Sigmoid colon (tissue), 4 donors: ENCODE data around the gene CST2.

ENCODE experiments used
- CTCF ChIP-seq, 4 experiments: fragments of 450-650 bp in 3 of 4; fragments of 200-600 bp in 1 of 4; IDR thresholded peaks; one replicate each; pipeline ENCODE4 v1.5.1; 2016 to 2019; ENCODE audit warnings: antibody characterized with exemption in 4 of 4, mild to moderate bottlenecking in 3 of 4, moderate library complexity in 2 of 4
- POLR2A ChIP-seq, 2 donors: fragments of 450-650 bp; IDR thresholded peaks; one replicate each; pipeline ENCODE4 v1.6.1; 2016; ENCODE audit warnings: antibody characterized with exemption in 2 of 2, mild to moderate bottlenecking in 2 of 2, moderate library complexity in 2 of 2
- POLR2AphosphoS5 ChIP-seq, 4 donors: sonication (generic); formaldehyde crosslinking; IDR thresholded peaks; one replicate each; pipeline ENCODE4 v1.6.1; 2017; ENCODE audit warnings: antibody characterized with exemption in 4 of 4

DNA sequence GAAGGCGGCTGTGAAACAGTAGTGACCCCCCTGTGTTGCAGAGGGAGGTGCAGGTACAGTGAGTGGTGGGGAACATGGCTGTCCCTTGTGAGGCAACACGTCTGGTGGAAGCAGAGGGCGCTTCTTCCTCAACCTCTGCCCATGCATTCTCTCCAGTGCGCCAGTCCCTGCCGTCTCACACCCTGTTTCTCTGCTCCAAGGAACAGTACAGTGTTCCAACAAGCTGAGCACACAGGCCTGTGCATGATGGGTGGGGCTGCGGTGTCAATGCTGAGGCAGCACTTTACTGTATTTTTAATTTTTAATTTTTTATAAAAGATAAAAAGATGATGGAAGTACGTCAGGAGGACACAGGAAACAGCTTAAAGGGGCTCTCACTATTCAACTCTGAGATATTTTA, 32.5 kb downstream of the CST2 start:
- no peak for TF ChIP-seq POLR2A (IDR thresholded peaks at IDR 0.05)
- TF ChIP-seq CTCF (IDR thresholded peaks at IDR 0.05) = no peak
- no peak for TF ChIP-seq POLR2AphosphoS5 (IDR thresholded peaks at IDR 0.05)
